GM18499 (cell line): ENCODE results near the gene VAPA.

Source experiments
- ATAC-seq: cut with Tn5 transposase; IDR thresholded peaks from one replicate; pipeline ENCODE4 v1.9.1; 2021; ENCODE audit warnings: moderate number of reproducible peaks; ENCODE audit not compliant: insufficient read depth, unreplicated experiment

Gene VAPA

GRCh38 chr18:9965711-9966624 lies 52.2 kb downstream of the VAPA start:
- ATAC-seq = no peak

- ATAC-seq = no peak
These were observed 54.4 kb downstream of the VAPA start for GRCh38 chr18:9968081-9968848.

- ATAC-seq = no peak
These were observed 55.4 kb downstream of the VAPA start for GRCh38 chr18:9969247-9969646.

- ATAC-seq = no peak
These were observed 57.6 kb downstream of the VAPA start for GRCh38 chr18:9971313-9971920.

GRCh38 chr18:9973470-9973869 lies 59.7 kb downstream of the VAPA start:
- no peak for ATAC-seq

- no peak for ATAC-seq
These were observed 60.6 kb downstream of the VAPA start for GRCh38 chr18:9974279-9974915.

GRCh38 chr18:9975658-9976057 lies 61.8 kb downstream of the VAPA start:
- no peak for ATAC-seq

GRCh38 chr18:9982711-9983110 lies 68.9 kb downstream of the VAPA start:
- ATAC-seq = no peak

- ATAC-seq = no peak
These were observed 70.3 kb downstream of the VAPA start for GRCh38 chr18:9984080-9984479.

GRCh38 chr18:9985641-9986040 lies 71.8 kb downstream of the VAPA start:
- no peak for ATAC-seq

GRCh38 chr18:9986156-9986930 lies 72.5 kb downstream of the VAPA start:
- ATAC-seq = no peak

- ATAC-seq = no peak
These were observed 73.5 kb downstream of the VAPA start for GRCh38 chr18:9987345-9987744.

GRCh38 chr18:9987931-9988330 lies 74.1 kb downstream of the VAPA start:
- no peak for ATAC-seq

GRCh38 chr18:9988665-9989064 lies 74.8 kb downstream of the VAPA start:
- ATAC-seq = no peak

- no peak for ATAC-seq
These were observed 75.7 kb downstream of the VAPA start for GRCh38 chr18:9989481-9989880.

- no peak for ATAC-seq
These were observed 77.5 kb downstream of the VAPA start for GRCh38 chr18:9991011-9992000.

- ATAC-seq = no peak
These were observed 78.6 kb downstream of the VAPA start for GRCh38 chr18:9992300-9992972.

- no peak for ATAC-seq
These were observed 79.2 kb downstream of the VAPA start for GRCh38 chr18:9992973-9993520.
